CD4-positive, alpha-beta T cell treated with Interleukin-17A for 1 hour (primary cell): Measurements from ENCODE around the gene TTC21A.

ENCODE experiments used
- DNase-seq: peaks from one replicate; pipeline ENCODE4 v3.0.0-alpha.2; 2020

TTC21A gene

GRCh38 chr3:39184081-39184967, 76.8 kb downstream of the TTC21A start:
- DNase-seq: no peak

- no peak for DNase-seq
Measured at GRCh38 chr3:39184968-39185285, 77.4 kb downstream of the TTC21A start.

GRCh38 chr3:39185326-39185958, 78.0 kb downstream of the TTC21A start:
- no peak for DNase-seq

GRCh38 chr3:39185959-39186691, 78.6 kb downstream of the TTC21A start:
- DNase-seq: no peak

GRCh38 chr3:39186692-39187151, 79.2 kb downstream of the TTC21A start:
- DNase-seq: no peak

- no peak for DNase-seq
Measured at GRCh38 chr3:39187372-39188155, 80.1 kb downstream of the TTC21A start.
